HepG2 (cell line): Measurements from ENCODE around the gene DLG2.

Experiments
- EP300 ChIP-seq, 3 experiments: sonication (generic) in 1 of 3; formaldehyde crosslinking in 1 of 3; IDR thresholded peaks; 2 replicates each; pipeline versions ENCODE4 v1.5.1 to v1.6.1; 2011 to 2020; ENCODE audit warnings: low read depth in 2 of 3, low read length in 2 of 3, borderline replicate concordance in 1 of 3, improper control_type of control experiment in 1 of 3, mild to moderate bottlenecking in 1 of 3, missing genetic modification reagents in 1 of 3, moderate library complexity in 1 of 3
- GATAD1 ChIP-seq: IDR thresholded peaks from 2 replicates; pipeline ENCODE4 v1.6.1; 2016; ENCODE audit warnings: missing genetic modification reagents, missing compliant biosample characterization
- HDAC2 ChIP-seq: sonication (generic); formaldehyde crosslinking; IDR thresholded peaks from 2 replicates; pipeline ENCODE4 v1.4.0; 2020; ENCODE audit warnings: missing genetic modification reagents
- HIVEP1 ChIP-seq: sonication (generic); formaldehyde crosslinking; IDR thresholded peaks from 2 replicates; pipeline ENCODE4 v1.4.0; 2020; ENCODE audit warnings: mild to moderate bottlenecking, missing genetic modification reagents
- POLR2A ChIP-seq, 2 experiments: IDR thresholded peaks; 2 replicates each; pipeline ENCODE4 v1.6.1; 2011; ENCODE audit warnings: low read depth in 2 of 2, low read length in 2 of 2, mild to moderate bottlenecking in 1 of 2, moderate library complexity in 1 of 2; ENCODE audit not compliant: insufficient read depth in 1 of 2
- RFX1 ChIP-seq: fragments of 450-650 bp; IDR thresholded peaks from 2 replicates; pipeline ENCODE4 v1.6.1; 2017
- ZFP36 ChIP-seq: fragments of 150-350 bp; IDR thresholded peaks from 2 replicates; pipeline ENCODE4 v1.6.1; 2018; ENCODE audit warnings: borderline replicate concordance, low read length, low read depth; ENCODE audit not compliant: partially characterized antibody
- ZNF510 ChIP-seq: sonication (generic); formaldehyde crosslinking; IDR thresholded peaks from 2 replicates; pipeline ENCODE4 v1.4.0; 2020; ENCODE audit warnings: low read depth, mild to moderate bottlenecking, missing genetic modification reagents
- TF ChIP-seq, protein P1 (sequence below): sonication (generic); formaldehyde crosslinking; IDR thresholded peaks from 2 replicates; pipeline ENCODE4 v1.4.0; 2020; ENCODE audit warnings: missing genetic modification reagents; ENCODE audit errors: not compliant biosample characterization
- TF ChIP-seq, protein P2 (sequence below): sonication (generic); formaldehyde crosslinking; IDR thresholded peaks from 2 replicates; pipeline ENCODE4 v1.4.0; 2020; ENCODE audit warnings: mild to moderate bottlenecking, low read depth, missing genetic modification reagents
- TF ChIP-seq, protein P3 (sequence below): sonication (generic); formaldehyde crosslinking; IDR thresholded peaks from 2 replicates; pipeline ENCODE4 v1.4.0; 2020; ENCODE audit warnings: missing genetic modification reagents
- TF ChIP-seq, protein P4 (sequence below): sonication (generic); formaldehyde crosslinking; IDR thresholded peaks from 2 replicates; pipeline ENCODE4 v1.5.0; 2020; ENCODE audit warnings: mild to moderate bottlenecking, missing genetic modification reagents, borderline replicate concordance
- TF ChIP-seq, protein P5 (sequence below): fragments of 450-650 bp; IDR thresholded peaks from 2 replicates; pipeline ENCODE4 v1.6.1; 2017; ENCODE audit warnings: mild to moderate bottlenecking

DNA sequence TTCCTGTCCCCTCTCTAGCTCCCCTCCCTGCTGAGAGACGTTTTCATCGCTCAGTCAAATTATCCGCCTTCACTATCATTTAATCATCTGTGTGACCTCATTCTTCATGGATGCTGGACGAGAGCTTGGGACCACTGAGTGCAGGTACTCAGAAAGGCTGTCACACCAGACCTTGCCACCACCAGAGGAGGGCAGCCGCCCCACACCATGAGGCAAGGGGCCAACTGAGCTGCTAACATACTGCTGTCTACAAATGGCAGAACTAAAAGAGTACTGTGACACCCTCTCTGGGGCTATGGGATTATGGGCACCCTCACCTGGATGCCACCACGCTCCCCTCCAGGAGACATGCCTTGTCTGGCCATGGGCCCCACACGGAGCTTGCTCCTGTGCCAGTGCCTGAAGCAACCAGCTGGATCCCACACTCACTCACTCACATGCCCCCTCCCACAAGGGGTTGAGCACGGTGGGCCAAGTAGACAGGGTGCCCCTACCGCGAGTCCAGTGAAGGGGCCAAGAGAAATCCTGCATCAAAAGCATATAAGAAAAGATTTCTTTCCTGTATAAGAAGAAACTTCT is 1670.9 kb downstream of the DLG2 start:
- TF ChIP-seq RFX1 (no peak), HDAC2 (CRISPR knock-in tag) (no peak), ZNF510 (CRISPR knock-in tag) (no peak), GATAD1 (CRISPR knock-in tag) (no peak), ZFP36 (no peak), EP300 (IDR thresholded peaks at IDR 0.05; ENCODE audit: low read depth in 2 of 2, low read length in 2 of 2) (no peak), EP300 (CRISPR knock-in tag; IDR thresholded peaks at IDR 0.05; ENCODE audit: borderline replicate concordance) (no peak), HIVEP1 (CRISPR knock-in tag) (no peak), POLR2A (IDR thresholded peaks at IDR 0.05; ENCODE audit: insufficient read depth in 1 of 2, low read depth in 2 of 2, low read length in 2 of 2) (no peak)
- TF ChIP-seq, protein P1, sequence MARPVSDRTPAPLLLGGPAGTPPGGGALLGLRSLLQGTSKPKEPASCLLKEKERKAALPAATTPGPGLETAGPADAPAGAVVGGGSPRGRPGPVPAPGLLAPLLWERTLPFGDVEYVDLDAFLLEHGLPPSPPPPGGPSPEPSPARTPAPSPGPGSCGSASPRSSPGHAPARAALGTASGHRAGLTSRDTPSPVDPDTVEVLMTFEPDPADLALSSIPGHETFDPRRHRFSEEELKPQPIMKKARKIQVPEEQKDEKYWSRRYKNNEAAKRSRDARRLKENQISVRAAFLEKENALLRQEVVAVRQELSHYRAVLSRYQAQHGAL (CRISPR knock-in tag) = no peak
- TF ChIP-seq, protein P2, sequence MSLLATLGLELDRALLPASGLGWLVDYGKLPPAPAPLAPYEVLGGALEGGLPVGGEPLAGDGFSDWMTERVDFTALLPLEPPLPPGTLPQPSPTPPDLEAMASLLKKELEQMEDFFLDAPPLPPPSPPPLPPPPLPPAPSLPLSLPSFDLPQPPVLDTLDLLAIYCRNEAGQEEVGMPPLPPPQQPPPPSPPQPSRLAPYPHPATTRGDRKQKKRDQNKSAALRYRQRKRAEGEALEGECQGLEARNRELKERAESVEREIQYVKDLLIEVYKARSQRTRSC (CRISPR knock-in tag) = no peak
- TF ChIP-seq, protein P3, sequence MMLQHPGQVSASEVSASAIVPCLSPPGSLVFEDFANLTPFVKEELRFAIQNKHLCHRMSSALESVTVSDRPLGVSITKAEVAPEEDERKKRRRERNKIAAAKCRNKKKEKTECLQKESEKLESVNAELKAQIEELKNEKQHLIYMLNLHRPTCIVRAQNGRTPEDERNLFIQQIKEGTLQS (CRISPR knock-in tag) = no peak
- TF ChIP-seq, protein P4, sequence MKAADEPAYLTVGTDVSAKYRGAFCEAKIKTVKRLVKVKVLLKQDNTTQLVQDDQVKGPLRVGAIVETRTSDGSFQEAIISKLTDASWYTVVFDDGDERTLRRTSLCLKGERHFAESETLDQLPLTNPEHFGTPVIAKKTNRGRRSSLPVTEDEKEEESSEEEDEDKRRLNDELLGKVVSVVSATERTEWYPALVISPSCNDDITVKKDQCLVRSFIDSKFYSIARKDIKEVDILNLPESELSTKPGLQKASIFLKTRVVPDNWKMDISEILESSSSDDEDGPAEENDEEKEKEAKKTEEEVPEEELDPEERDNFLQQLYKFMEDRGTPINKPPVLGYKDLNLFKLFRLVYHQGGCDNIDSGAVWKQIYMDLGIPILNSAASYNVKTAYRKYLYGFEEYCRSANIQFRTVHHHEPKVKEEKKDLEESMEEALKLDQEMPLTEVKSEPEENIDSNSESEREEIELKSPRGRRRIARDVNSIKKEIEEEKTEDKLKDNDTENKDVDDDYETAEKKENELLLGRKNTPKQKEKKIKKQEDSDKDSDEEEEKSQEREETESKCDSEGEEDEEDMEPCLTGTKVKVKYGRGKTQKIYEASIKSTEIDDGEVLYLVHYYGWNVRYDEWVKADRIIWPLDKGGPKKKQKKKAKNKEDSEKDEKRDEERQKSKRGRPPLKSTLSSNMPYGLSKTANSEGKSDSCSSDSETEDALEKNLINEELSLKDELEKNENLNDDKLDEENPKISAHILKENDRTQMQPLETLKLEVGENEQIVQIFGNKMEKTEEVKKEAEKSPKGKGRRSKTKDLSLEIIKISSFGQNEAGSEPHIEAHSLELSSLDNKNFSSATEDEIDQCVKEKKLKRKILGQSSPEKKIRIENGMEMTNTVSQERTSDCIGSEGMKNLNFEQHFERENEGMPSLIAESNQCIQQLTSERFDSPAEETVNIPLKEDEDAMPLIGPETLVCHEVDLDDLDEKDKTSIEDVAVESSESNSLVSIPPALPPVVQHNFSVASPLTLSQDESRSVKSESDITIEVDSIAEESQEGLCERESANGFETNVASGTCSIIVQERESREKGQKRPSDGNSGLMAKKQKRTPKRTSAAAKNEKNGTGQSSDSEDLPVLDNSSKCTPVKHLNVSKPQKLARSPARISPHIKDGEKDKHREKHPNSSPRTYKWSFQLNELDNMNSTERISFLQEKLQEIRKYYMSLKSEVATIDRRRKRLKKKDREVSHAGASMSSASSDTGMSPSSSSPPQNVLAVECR (CRISPR knock-in tag) = no peak
- TF ChIP-seq, protein P5, sequence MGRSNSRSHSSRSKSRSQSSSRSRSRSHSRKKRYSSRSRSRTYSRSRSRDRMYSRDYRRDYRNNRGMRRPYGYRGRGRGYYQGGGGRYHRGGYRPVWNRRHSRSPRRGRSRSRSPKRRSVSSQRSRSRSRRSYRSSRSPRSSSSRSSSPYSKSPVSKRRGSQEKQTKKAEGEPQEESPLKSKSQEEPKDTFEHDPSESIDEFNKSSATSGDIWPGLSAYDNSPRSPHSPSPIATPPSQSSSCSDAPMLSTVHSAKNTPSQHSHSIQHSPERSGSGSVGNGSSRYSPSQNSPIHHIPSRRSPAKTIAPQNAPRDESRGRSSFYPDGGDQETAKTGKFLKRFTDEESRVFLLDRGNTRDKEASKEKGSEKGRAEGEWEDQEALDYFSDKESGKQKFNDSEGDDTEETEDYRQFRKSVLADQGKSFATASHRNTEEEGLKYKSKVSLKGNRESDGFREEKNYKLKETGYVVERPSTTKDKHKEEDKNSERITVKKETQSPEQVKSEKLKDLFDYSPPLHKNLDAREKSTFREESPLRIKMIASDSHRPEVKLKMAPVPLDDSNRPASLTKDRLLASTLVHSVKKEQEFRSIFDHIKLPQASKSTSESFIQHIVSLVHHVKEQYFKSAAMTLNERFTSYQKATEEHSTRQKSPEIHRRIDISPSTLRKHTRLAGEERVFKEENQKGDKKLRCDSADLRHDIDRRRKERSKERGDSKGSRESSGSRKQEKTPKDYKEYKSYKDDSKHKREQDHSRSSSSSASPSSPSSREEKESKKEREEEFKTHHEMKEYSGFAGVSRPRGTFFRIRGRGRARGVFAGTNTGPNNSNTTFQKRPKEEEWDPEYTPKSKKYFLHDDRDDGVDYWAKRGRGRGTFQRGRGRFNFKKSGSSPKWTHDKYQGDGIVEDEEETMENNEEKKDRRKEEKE = no peak
